ENCODE measurements around the gene CORIN. TPM values are rescaled to one million over a fixed set of nuclear protein-coding genes. Genes with fewer than 3 reads are reported as not detected.
"Not testable (repeated sequence)": the region's sequence is repeated elsewhere in the genome, so short reads cannot be mapped to it uniquely, and the experiment has no call there.

Gene CORIN
- total RNA-seq, 1 experiment from 2014 or later: 0.05 TPM

DNA sequence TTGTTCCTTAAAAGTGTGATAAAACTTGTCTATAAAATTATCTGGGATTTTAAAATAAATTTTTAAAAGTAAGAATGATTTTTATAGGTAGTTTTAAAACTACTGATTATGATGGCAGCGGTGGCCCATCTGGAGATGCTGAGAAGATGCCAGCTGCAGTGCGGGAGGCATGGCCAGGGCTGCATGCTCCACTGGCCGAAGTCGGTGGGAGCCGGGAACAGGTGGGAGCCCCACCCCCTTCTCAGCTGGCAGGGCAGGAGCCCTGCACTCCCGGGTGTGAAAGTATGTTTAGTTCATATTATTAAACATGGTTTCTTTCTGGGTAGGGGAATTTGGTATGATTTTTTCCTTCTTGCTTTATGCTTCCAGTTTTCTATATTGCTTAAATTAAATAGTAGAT is 63.8 kb downstream of the CORIN start:
- no peak for DNase-seq (ENCODE audit: low read depth)

DNA sequence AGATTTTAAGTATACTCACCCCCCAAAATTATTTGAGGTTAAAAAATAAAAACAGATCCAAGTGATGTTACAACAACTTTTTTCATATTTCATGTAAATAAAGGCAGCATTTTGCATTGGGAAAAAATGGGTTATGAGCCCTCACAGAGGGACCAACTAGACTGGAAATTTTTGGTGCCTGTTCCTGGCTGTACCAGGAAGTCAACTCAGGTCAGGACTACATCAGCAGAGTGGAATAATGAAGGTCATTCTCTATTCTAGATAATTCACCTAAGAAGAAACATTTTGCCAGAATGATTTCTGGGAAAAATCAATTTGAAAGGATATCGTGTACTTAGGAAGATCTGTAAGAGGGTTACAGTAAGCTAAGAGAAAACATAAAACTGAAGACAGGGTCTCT is 66.8 kb downstream of the CORIN start:
- DNase-seq (ENCODE audit: low read depth): no peak

DNA sequence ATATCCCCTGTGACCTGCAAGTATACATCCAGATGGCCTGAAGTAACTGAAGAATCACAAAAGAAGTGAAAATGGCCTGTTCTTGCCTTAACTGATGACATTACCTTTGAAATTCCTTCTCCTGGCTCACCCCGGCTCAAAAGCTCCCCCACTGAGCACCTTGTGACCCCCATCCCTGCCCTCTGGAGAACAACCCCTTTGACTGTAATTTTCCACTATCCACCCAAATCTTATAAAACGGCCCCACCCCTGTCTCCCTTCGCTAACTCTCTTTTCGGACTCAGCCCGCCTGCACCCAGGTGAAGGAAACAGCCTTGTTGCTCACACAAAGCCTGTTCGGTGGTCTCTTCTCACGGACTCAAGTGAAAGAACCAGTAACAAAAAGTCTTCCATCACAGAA is 69.9 kb downstream of the CORIN start:
- DNase-seq (ENCODE audit: low read depth): not testable (repeated sequence)

DNA sequence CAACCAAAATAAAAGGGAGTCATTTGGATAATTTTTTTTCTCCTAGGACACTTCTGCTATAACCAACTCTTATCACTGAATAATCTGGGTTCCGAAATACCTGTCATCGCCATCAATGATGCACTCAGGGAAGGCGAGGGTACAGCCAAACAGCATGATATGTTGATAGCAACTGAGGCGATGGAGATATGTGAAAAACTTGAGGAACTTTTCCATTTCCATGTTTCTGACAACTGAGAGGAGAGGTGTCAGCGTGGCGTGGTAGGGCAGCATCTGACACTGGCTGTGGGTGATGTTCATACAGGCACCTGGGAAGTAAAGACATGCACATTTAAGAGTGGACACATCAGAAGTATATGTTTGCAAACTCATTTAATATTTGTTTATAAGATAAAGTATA is 74.6 kb downstream of the CORIN start:
- DNase-seq (ENCODE audit: low read depth): no peak

DNA sequence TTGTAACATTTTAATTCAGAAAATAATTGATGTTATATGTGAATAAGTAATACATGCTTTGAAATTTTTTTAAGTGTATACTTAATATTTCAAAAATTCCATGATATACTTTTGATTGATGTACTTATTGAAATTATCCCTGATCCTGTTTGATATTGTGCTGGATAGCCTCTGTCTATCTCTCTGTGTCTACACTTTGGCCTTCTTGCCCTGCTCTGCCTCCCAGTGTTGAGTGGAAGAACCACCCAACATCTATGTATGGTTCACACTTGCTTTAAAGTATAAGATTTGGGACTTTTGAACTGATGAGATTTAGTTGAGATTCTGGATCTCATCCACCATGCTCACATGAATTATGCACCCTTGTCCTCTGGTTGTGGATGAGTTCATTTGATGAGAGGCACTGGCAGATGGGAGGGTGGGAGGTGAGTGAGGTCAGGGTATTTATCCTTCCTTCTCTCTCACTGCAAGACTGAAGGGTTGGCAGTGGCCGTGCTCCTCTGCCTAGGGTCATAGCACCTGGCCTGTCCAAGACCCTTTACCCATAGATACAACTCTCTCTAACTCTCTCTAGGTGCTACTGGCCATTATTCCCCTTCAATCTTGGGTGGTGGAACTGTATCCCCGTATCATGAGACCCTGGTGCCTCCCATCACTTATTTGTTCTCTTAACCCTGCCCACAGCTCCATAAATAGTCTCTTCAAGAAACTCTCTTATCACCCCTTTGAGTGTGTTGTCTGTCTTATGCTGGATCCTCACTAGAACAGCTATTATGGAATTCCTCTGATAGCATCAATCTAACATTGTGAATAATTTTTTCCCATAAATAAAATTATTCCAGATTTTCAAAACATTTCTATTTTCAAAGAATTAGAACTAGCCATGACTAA is 75.2 kb downstream of the CORIN start:
- DNase-seq (ENCODE audit: low read depth): no peak

DNA sequence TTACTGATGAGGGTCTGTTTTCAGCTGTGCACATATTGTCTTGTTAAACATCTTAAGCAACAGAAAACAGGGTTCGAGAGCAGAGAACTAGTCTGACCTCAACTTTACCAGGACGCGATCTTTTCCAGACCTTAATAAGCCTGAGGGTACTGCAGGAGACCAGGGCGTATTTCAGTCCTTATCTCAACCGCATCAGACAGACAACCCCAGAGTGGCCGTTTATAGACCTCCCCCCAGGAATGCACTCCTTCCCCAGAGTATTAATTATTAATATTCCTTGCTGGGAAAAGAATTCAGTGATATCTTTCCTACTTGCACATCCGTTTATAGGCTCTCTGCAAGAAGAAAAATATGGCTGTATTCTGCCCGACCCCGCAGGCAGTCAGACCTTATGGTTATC is 84.6 kb downstream of the CORIN start:
- not testable (repeated sequence) for DNase-seq (ENCODE audit: low read depth)

DNA sequence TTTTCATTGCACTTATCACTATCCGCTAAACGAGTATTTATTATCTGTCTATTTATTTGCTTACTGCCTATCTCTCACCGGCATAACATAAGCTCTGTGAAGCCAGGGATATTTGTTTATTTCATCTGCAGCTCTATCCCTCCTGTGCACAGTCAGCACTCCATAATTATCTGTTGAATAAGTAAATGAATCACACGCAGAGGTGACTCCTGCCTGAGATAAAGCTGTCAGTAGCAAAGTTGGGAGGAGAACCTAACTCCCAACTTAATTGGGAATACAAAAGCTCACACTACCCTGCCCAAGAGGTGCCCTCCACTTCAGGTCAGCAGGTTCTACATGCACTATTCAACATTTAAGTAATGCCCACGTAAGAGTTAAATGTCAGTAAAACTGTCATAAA is 85.7 kb downstream of the CORIN start:
- no peak for DNase-seq (ENCODE audit: low read depth)

DNA sequence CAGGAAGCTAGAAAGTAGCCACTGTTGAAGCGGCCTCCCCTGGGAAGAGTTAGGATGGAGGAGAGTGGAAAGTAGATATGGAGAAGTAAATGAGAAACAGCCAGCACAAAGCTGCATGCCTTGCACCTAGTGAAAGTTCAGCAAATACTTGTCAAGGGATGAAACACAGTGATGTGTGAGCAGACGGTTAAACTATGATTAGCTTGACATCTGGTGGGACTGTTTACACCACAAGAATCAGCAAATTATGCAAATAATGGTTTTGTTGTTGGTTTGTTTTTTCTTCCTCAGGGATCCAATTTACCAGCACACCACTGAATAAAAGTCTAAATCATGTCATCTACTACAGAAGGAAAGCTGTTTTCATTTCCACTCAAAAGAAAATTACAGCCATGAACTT is 87.1 kb downstream of the CORIN start:
- no peak for DNase-seq (ENCODE audit: low read depth)

DNA sequence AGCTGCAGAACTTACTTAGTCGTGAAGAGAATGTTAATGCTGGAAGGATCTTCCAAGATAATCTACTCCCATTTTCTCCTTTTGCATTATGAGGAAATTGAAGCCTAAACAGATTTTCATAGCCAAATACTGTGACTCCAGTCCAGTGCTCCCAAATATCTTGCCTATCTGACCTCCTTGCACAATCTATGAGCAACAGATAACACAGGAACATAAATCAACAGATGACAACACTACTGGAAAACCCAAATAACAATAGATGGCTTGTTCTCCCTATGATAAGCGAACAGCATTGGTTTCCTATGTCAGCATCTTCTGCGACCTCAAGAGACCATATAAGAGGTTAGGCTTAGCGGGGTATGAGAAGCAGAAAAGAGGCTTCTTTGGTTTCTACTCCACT is 88.0 kb downstream of the CORIN start:
- no peak for DNase-seq (ENCODE audit: low read depth)

DNA sequence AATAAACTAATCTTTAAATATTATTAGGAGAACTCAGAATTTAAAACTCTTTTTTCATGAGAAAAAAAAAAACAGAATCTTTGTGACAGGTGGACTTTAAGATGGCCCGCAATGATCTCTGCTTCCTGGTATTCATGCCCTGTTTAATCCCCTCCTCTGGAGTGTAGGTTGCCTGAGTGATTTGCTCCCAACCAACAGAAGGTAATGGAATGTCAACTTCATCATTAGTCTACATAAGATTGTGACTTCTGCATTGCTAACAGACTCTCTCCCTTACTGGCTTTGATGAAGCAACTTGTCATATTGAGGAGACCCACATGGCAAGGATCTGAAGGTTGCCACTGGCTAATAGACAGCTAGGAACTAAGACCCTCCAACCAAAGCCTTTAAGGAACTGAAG is 88.8 kb downstream of the CORIN start:
- no peak for DNase-seq (ENCODE audit: low read depth)

DNA sequence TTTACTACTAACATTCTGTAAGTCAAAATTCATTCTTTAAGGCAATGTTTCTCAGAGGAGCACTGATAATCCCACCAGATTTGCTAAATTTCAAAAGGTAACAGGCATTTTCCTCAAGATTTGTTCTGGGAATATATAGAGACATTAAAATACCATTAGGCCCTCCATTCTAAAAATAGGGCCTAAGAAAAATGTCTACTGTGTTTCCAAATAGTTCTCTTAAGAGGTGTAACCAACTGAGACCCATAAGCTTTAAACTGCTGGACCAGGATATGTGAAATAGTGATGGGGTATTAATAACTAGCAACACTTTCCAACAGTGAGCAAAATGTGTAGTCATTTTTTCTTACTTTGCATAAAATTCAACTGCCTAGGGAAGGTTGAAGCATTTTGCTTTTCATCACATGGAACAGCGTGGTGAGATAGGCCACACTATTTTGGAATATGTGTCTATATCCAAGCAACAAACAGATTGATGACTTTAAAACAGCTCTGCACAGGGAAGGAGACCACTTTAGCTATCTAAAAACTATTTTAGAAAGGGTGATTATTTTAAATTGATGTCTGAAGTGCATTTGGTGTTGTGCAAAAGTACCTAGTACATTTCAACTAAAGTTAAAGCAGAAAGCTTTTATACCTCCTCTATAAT is 89.9 kb downstream of the CORIN start:
- DNase-seq (ENCODE audit: low read depth): no peak

DNA sequence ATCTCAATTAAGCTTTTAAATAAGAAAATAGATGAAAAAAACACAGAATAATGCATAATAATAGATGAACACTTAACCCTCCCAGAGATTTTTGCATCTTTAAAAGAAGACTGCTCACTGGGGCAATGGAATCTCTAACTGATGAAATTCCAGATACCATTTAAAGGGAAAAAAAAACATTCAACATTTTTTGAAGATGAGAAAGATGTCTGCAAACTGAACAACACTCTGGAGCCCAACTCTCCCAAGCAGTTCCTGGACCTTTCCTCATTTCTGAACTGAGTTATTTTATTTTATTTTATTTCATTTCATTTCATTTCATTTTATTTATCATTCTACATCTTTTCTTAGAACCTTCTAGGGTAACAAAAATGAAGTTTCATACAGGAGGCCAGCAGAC is 90.7 kb downstream of the CORIN start:
- DNase-seq (ENCODE audit: low read depth): no peak

DNA sequence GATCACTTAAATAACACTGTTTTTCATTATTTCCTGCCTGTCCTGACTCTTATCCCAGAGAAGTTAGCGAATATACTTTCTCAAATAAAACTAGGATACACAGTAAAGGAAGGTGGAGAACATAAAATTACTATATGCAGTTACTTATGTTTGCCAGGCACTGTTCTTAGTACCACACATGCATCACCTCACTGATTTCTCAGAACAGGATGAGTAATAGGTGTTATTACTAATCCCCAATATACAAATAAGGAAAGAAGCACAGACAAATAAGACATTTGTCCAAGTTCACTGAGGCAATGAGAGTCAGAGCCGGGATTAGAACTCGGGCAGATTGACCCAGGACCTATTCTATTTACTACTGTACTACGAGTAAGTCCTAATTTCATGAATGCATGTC is 91.7 kb downstream of the CORIN start:
- DNase-seq (ENCODE audit: low read depth): no peak

DNA sequence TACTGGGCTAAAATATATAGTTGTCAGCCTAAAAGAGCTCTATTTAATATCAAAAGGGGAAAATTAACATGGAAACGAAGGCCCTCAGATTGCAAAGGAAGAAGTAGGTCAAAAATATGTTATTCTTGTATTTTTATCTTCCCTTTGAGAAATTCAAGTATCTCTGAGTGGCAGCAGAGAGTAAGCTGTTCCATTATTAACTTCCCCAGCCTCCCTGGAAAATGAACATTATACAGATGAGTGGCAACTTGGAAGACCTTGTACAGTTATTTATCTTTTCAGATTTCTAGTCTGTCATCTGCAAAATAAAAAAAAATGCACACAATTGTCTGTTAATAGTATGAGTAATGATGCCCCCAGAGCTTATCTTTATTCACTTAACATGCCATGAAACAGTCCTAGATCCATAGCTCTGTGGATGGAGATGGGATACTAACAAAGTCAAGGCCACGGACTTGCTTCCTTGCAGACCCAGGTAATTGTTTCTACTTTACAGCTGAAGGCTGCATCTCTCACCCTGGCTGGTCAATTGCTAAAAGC is 93.0 kb downstream of the CORIN start:
- no peak for DNase-seq (ENCODE audit: low read depth)

DNA sequence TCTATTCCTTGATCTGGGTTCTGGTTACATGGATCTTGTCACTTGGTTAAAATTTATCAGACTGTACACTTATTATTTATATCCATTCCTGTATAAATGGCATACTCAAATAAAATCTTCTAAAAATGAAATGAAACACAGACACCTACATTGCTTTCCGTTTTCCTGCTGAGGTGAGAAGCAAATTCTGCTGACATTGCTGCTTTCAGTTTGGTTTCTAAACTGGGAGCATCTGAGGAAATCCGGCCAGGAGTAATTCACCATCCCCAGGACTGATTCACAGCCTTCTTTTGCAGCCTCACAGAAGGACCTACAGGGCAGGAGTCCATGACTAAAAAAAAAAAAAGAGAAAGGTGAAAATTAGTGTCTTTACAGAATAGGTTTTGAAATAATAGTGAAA is 93.6 kb downstream of the CORIN start:
- peak; percentile 42 for DNase-seq (ENCODE audit: low read depth)

DNA sequence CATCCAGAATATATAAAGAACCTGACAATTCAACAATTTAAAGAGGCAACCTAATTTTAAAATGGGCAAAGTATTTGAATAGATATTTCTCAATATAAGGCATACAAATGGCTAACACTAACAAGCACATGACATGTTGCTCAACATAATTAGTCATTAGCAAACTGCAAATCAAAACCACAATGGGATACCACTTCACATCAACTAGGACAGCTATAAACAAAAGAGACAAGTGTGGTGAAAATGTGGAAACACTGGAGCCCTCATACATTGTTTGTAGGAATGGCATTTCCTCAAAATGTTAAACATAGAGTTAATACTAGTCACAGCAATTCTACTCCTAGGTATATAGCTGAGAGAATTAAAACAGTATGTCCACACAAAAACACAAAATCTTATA is 96.7 kb downstream of the CORIN start:
- DNase-seq (ENCODE audit: low read depth): peak; percentile 73

DNA sequence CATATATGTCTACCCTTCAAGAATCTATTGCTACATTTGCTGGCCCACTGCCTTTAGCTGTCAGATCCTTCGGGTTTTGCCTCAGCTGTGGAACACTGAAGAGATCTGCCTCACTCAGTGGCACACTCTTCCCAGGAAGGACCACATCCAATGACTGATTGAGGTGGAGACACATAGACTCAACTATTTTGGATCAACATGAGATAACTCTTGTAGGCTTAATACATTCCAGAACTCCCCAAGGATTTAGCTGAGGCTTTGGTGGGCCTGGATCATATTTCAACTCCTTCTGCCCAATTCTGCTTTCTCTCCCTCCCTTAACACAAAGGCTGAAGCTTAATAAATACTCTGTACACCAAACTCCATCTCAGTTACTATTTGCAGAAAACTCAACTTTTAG is 100.5 kb downstream of the CORIN start:
- no peak for DNase-seq (ENCODE audit: low read depth)

DNA sequence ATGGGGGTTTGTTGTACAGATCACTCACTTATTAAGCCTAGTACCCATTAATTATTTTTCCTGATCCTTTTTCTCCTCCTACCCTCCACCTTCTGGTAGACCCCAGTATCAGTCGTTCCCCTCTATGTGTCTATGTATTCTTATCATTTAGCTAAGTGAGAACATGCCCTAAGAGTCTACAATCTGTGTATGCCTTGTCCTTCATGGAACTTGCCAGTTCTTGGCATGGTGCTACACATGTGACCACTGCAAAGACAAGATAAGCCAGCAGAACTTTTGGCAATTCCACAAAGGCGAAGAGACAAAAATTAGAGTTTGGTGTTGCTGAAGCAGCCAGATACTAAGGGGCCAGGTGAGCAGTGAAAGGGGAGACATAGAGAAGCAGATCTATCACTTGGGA is 101.3 kb downstream of the CORIN start:
- no peak for DNase-seq (ENCODE audit: low read depth)

DNA sequence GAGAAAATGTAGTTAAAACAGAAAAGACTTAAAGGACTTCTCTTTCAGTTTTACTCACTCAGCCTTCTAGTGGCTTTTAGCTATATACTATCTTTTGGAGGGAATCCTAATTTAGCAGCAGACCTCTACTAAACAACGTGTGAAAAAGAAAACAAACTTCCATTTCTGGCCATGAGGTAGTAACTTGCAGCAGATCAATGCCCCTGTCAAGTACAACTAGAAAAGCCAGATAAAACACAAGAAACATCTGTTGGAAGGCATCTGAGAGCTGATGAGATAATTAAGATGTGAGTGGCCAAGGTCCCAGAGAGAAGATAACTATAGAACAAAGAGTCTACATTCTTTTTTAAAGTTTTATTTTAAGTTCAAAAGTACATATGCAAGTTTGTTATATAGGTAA is 101.7 kb downstream of the CORIN start:
- no peak for DNase-seq (ENCODE audit: low read depth)

DNA sequence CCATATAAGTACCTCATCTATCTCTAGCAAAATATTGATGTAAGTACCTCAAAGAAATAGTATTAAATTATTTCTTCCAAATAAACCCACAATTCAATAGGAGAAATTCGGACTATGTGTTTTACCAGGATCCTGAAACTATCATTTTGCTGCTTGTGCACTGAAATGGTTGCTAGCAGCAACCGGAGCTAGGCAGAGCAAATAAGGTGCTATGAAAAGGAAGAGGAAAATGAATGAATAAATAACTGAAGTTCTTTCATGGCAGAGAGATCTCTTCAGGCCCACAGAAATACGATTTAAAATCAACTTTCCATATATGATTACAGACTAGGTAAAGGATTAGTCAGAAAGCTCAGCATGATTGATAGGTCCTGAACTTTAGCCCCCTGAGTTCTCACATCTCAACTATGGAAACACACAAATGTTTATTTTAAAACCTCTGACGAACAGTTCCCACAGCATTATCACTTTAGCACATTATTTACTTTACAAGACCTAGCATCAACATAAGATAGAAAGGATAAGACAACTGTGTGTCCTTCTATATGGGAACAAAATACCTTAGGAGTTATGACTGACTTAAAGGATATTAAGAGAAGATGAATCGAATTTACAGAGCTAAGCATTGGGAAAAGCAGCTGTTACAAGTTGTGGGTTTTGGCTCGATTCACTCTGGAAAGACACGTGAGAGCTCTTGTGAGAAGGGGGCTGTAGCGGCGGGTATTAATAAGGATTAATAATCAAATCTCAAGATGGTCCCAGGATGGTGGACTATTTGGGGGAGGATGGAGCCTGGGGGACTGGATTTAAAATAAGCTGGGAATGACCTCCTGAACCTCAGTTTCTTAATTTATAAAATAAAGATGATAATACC is 104.3 kb downstream of the CORIN start:
- peak; percentile 25 for DNase-seq (ENCODE audit: low read depth)

DNA sequence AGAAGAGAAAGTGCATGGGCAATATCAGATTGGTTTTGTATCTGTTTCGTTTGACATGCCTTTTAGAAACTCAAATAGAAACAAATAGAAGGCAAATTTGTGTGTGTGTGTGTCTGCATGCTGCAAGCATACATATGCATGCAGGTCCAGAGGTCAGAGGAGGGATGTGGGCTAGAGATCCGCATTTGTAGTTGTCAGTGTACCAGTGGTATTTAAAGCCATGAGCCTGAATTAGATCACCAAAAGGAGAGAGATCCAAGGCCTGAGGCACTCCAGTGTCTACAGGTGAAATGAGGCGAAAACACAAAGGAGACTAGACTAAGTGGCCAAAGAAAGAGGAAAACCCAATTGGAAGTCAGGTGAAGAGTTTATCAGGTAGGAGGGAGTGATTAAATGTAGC is 106.7 kb downstream of the CORIN start:
- DNase-seq (ENCODE audit: low read depth): no peak

DNA sequence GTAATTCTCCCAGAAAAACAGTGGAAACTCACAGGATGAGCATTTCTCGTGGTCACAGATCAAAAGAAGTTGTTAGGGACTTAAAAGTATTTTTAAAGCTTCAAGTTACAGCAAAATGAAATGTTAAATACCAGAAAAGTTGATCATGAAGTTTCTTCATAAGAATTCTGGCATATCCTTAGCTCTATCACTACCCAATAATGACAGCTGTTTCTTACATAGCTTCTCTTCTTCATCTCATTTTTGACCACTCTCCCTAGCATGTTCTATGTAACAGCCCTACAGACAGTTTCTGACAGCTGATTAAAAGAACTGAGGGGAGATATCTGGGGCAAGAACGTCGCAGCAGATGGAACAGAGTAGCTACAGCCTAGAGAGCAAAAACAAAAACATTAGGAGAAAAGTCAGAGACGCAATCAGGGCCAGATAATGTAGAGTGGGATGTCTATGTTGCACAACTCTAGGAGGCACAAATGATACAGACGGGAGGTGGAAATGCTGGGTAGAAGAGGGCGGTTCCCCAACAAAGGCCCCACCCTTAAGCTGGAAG is 108.7 kb downstream of the CORIN start:
- no peak for DNase-seq (ENCODE audit: low read depth)
